ENCODE data around the gene PHACTR1.

PHACTR1 gene

DNA sequence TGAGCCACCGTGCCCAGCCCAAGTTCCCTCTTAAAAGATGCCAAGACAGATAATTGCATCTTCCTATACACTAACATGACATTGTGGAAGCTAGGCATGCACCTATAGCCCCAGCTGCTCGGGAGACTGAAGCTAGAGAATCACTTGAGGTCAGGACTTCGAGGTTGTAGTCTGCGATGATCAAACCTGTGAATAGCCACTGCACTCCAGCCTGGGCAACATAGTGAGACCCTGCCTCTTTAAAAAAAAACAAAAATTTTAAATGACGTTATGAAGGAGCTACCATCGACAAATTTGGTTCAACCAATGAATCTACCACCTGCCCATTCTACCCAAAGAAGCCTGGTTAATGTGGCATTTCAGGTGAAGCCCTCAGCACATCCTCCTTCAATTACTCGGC, 531.1 kb downstream of the PHACTR1 start:
- DNase-seq = no peak

DNA sequence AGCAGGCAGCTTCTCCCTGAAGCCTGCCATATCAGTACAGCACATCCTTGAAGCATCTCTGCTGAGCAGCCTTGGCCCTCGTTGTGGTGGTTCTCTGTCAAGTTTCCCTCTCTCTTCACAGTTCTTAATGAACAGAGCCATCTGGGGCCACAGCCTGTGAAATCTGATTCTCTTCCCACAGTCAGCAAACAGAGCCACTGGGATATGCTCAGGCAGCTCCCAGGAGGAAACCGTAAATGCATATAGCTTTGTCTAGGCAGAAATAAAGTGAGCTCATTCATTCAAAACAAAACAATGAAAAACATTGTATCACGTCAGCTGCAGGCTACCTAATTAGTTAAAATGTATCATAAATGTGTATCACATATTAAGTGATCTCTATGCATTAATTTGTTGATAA, 531.5 kb downstream of the PHACTR1 start:
- no peak for DNase-seq

DNA sequence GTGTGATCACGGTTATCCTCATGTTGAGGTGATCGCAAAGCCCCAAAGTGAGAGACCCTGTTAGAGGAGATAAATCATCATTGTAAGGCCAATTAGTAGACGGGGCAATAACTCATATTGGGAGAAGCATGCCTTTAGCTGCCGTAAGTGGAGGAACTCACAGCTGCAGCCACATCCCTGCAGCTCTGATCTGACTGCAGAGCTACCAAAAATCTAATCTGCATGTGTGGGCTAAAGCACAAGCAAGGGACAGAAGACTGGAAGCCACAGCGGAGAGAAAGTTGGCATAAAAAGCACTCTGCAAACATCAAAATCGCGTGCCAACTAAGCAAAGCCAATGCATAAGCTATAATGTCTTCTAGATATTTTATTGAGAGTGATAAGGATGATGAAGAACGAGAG, 532.0 kb downstream of the PHACTR1 start:
- no peak for DNase-seq

DNA sequence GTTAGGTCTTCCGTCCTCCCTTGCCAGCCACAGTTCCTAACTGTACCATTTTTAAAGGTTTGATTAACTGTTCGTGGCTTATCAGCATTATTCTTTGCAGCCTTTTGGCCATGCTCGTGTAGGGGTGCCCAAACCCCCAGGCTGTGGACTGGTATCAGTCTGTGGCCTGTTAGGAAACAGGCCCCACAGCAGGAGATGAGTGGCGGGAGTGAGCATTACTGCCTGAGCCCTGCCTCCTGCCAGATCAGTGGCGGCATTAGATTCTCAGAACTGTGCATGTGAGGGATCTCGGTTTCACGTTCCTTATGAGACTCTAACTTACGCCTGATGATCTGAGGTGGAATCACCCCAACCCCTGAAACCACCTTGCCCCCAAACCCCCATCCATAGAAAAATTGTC, 532.4 kb downstream of the PHACTR1 start:
- no peak for DNase-seq

- no peak for DNase-seq
These were observed 533.2 kb downstream of the PHACTR1 start for GRCh38 chr6:13249817-13250216.

GRCh38 chr6:13250703-13251102, 534.1 kb downstream of the PHACTR1 start:
- no peak for DNase-seq

GRCh38 chr6:13251242-13251641, 534.7 kb downstream of the PHACTR1 start:
- DNase-seq = no peak

- DNase-seq = no peak
These were observed 536.2 kb downstream of the PHACTR1 start for GRCh38 chr6:13252790-13253189.

DNA sequence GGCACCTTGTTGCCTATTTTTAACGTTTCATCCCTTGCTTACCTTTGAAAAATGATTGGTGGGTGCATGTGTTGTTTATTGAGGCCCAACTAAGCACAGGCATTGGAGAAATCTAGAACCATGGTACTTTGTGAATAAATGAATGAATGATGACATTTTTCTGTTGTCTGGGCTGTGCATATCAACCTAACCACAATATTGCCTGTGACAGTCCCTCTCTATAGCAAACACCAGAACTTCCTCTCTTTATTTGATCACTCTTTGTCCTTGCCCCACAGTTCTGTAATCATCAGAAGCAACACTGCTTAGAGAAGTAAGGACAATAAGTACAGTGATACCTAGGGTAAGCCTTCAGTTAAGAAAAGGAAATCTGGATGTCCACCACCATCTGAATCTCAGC, 536.7 kb downstream of the PHACTR1 start:
- no peak for DNase-seq

DNA sequence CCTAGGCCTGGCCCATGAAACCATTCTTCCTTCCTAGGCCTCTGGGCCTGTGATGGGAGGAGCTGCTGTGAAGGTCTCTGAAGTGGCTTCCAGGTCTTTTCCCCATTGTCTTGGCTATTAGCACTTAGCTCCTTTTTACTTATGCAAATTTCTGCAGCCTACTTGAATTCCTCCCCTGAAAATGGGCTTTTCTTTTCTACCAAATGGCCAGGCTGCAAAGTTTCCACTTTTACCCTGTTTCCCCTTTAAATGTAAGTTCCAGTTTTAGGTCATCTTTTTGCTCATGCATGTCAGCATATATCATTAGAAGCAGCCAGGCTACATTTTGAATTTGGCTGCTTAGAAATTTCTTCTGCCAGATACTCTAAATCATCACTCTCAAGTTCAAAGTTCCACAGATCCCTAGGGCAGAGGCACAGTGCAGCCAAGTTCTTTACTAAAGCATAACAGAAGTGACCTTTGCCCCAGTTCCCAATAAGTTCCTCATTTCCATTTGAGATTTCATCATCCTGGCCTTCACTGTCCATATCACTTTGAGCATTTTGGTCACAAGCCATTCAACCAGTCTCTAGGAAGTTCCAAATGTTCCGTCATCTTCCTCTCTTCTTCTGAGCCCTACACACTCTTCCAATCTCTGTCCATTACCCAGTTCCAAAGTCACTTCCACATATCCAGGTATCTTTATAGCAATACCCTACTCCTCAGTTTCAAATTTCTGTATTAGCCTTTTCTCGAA, 539.9 kb downstream of the PHACTR1 start:
- DNase-seq = no peak

- no peak for DNase-seq
These were observed 542.8 kb downstream of the PHACTR1 start for GRCh38 chr6:13259393-13259792.

DNA sequence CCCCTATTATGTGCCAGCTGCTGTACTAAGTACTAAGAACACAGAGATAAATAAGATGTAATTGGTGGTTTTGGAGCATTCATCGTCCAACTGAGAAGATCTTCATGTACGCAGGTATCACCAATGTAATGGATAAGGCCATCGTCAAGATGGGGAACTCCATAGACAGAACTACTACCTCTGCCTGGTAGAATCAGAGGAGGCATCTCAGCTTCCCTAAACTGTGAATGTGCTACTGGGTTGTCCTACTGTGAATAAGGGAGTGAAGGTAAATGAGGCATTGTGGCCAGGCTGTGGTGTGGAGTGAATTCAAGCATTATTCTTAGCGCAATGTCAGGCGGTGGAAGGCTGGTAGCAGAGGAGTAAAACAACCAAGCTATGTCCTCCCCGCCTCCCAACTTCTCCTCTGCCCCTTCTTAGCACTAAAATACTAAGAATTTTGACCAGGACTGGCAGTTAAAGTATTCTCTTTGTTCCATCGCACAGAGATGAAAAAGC, 543.6 kb downstream of the PHACTR1 start:
- DNase-seq = no peak

- no peak for DNase-seq
These were observed 544.3 kb downstream of the PHACTR1 start for GRCh38 chr6:13260831-13261230.

DNA sequence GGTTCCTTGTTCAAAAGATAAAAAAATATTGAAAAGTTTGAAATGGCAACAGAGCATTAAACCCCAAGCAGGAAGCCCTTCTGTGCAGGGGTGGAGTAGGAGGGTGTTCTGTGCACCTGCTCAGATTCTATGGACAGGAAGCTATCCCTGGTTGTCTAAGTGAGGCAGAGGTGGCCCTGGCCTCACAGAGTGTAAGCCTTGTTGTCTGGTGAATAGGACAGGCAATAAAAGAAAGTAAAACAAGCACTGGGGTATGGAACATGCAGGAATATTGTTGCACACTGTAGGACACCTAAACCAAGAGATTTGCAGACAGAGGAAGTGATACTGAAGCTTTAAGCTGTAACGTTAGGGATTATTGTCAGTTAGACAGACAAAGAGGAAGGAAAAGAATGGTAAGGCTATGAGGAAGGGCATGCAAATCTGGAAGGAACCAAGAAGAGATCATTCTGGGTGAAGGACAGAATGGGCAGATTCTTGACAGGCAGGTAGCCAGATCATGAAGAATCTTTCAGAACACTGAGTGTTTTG, 545.0 kb downstream of the PHACTR1 start:
- DNase-seq = peak in 1 of 5 donors; percentile 5

- no peak for DNase-seq
These were observed 546.0 kb downstream of the PHACTR1 start for GRCh38 chr6:13262302-13263230.

GRCh38 chr6:13263669-13264068, 547.1 kb downstream of the PHACTR1 start:
- no peak for DNase-seq

GRCh38 chr6:13267142-13267651, 550.6 kb downstream of the PHACTR1 start:
- DNase-seq = peak in 1 of 5 donors; percentile 13

DNA sequence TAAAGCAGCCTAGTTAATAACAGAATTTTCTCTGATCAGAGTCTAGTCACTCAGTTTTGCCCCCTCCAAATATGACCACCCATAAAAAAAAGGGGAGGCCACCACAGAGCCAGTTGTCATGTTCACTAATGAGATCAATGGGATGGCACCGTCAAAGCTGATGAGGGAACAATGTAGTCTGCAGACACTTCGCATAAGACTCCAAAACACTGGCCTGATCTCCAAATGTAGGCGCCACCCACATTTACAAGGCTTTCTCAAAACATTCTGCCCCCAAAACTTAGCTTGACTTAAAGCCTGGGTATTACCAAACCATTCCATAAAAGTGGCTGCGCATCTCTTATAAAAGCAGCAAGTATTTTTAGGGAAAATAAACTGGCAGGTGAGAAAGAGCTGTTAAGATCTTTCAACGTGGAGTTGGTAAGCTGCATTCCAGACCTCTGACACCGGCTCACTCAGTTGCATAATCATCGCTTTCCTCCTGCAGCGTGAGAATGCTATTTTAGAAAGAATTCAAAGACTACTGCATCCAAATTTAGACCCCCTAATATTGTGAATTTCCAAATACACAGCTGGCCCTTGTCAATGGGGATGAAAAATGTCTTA, 552.4 kb downstream of the PHACTR1 start:
- no peak for DNase-seq

DNA sequence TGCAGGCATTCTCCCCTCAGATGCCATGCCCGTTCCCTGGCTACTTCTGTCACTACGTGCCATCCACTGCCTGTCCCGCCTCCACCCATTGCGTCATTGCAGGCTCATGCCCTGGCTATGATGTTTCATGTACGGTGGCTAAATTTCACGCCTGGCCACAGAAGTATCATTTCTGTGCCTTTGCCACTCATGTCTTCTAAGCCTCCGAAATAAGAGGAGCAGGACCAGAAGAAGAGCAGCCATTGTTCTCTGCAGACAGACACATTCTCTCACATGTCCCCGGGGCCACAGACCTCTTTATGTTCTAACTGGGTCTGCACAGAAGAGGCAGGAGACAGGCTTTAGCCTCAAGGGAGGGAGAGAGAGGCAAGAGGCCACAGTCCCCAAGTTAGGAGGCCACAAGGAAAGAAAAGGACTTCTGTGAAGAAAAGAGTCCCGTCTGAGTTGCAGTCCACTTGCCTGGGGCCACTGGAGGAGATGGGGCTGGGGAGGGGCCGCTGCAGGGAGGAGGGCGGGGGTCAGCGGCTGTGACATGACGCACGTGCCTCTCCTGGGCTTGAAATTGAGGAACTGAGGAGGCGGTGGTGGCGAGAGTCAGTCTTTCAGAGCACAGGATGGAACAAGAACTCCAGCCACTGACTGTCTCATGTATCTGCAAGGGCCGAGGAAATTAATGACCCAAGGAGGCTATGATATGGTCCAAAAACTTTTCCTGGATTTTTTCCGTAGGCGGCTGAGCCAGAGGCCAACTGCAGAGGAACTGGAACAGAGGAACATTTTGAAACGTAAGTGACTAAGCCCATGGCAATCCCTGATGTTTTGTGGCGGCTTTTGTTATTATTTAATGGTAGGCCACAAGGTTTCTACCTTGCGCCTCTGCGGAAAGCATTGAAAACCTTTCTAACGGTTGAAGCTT, 555.8 kb downstream of the PHACTR1 start:
- no peak for DNase-seq

GRCh38 chr6:13273202-13273930, 556.8 kb downstream of the PHACTR1 start:
- no peak for DNase-seq
